ENCODE results near the gene TFB2M.

TFB2M gene

GRCh38 chr1:246550402-246550801 is 15.7 kb downstream of the TFB2M start:
- DNase-seq: no peak

- DNase-seq: no peak
Observed at GRCh38 chr1:246549665-246550064, 16.4 kb downstream of the TFB2M start.

- no peak for DNase-seq
Observed at GRCh38 chr1:246544001-246544400, 22.1 kb downstream of the TFB2M start.

GRCh38 chr1:246540738-246541491 is 25.1 kb downstream of the TFB2M start:
- no peak for DNase-seq

GRCh38 chr1:246537887-246538286 is 28.2 kb downstream of the TFB2M start:
- DNase-seq: no peak

GRCh38 chr1:246537441-246537840 is 28.6 kb downstream of the TFB2M start:
- DNase-seq: no peak

- no peak for DNase-seq
Observed at GRCh38 chr1:246534114-246534513, 31.9 kb downstream of the TFB2M start.

GRCh38 chr1:246533371-246533905 is 32.6 kb downstream of the TFB2M start:
- no peak for DNase-seq

GRCh38 chr1:246532519-246532918 is 33.5 kb downstream of the TFB2M start:
- DNase-seq: no peak

- DNase-seq: no peak
Observed at GRCh38 chr1:246530482-246530881, 35.6 kb downstream of the TFB2M start.

- DNase-seq: no peak
Observed at GRCh38 chr1:246528933-246529731, 36.9 kb downstream of the TFB2M start.

- DNase-seq: no peak
Observed at GRCh38 chr1:246527402-246528088, 38.5 kb downstream of the TFB2M start.

GRCh38 chr1:246526915-246527314 is 39.1 kb downstream of the TFB2M start:
- no peak for DNase-seq

GRCh38 chr1:246526380-246526779 is 39.7 kb downstream of the TFB2M start:
- no peak for DNase-seq

- DNase-seq: no peak
Observed at GRCh38 chr1:246519514-246519913, 46.5 kb downstream of the TFB2M start.

- no peak for DNase-seq
Observed at GRCh38 chr1:246518456-246519205, 47.4 kb downstream of the TFB2M start.

GRCh38 chr1:246517391-246517790 is 48.7 kb downstream of the TFB2M start:
- DNase-seq: no peak

GRCh38 chr1:246516126-246516525 is 49.9 kb downstream of the TFB2M start:
- DNase-seq: no peak

- no peak for DNase-seq
Observed at GRCh38 chr1:246515390-246516005, 50.6 kb downstream of the TFB2M start.

- no peak for DNase-seq
Observed at GRCh38 chr1:246513619-246514343, 52.3 kb downstream of the TFB2M start.

GRCh38 chr1:246513041-246513440 is 53.0 kb downstream of the TFB2M start:
- no peak for DNase-seq

All from stimulated activated naive CD4-positive, alpha-beta T cell treated with Interleukin-2 at 50 U/mL for 16 hours (primary cell).